Chondrocyte (in vitro differentiated cells): ENCODE measurements around the gene NEDD8. TPM values are rescaled to one million over a fixed set of nuclear protein-coding genes. Genes with fewer than 3 reads are reported as not detected.

Experiments used
- DNase-seq: peaks from one replicate; pipeline ENCODE4 v3.0.0; 2021; ENCODE audit warnings: mixed read lengths, low spot score
- H3K27ac Mint-ChIP-seq: one replicate; pipeline ENCODE4 v1.8.0; 2021; ENCODE audit warnings: mild to moderate bottlenecking, moderate library complexity, mixed read lengths; ENCODE audit not compliant: unreplicated experiment
- H3K27me3 Mint-ChIP-seq: 2 replicates; pipeline ENCODE4 v1.8.0; 2021; ENCODE audit warnings: low read depth, mixed read lengths
- H3K36me3 Mint-ChIP-seq: 2 replicates; pipeline ENCODE4 v1.8.0; 2021; ENCODE audit warnings: low read depth, mixed read lengths
- H3K4me1 Mint-ChIP-seq: 2 replicates; pipeline ENCODE4 v1.8.0; 2021; ENCODE audit warnings: low read depth, mild to moderate bottlenecking, mixed read lengths
- H3K4me3 Mint-ChIP-seq: one replicate; pipeline ENCODE4 v1.8.0; 2021; ENCODE audit warnings: mild to moderate bottlenecking, moderate library complexity, mixed read lengths; ENCODE audit not compliant: unreplicated experiment
- H3K9me3 Mint-ChIP-seq: 2 replicates; pipeline ENCODE4 v1.8.0; 2021; ENCODE audit warnings: low read depth, mixed read lengths
- CTCF ChIP-seq: fragments of 200-600 bp; sonication (generic); IDR thresholded peaks from 2 replicates; pipeline ENCODE4 v1.5.0; 2021; ENCODE audit warnings: antibody characterized with exemption, mild to moderate bottlenecking, moderate library complexity
- total RNA-seq: library from RNA; stranded (reverse); gene quantifications from 3 replicates; pipeline ENCODE4 v1.2.1, GENCODE V29; 2021

Gene NEDD8
- total RNA-seq, 1 donor from 2014 or later = 154 TPM

- peaks cover 4% of the 10 kb centered on the region for H3K4me1 Mint-ChIP-seq
- no peak for TF ChIP-seq CTCF
- DNase-seq = no peak
- H3K36me3 Mint-ChIP-seq = peaks cover 35% of the 10 kb centered on the region
- no peaks in the 10 kb centered on the region for H3K27me3 Mint-ChIP-seq
- no peaks in the 10 kb centered on the region for H3K9me3 Mint-ChIP-seq
- no peak overlapping the region for H3K27ac Mint-ChIP-seq
- no peak overlapping the region for H3K4me3 Mint-ChIP-seq
Measured at GRCh38 chr14:24167469-24168114, 64.6 kb downstream of the NEDD8 start.

Other genes with a start within 250 kb of the NEDD8 start
- gene DHRS4L2, start 243.4 kb downstream of the NEDD8 start, total RNA-seq = 11.9 to 17.7 TPM (median 13.9 TPM) in 3 replicates
- gene CARMIL3, start 180.4 kb downstream of the NEDD8 start, total RNA-seq = 0.34 to 0.60 TPM (median 0.54 TPM) in 3 replicates
- not detected in 3 replicates for gene CPNE6, start 160.8 kb downstream of the NEDD8 start, total RNA-seq
- 18.7 to 126 TPM (median 118 TPM) in 3 replicates for gene PCK2, start 138.1 kb downstream of the NEDD8 start, total RNA-seq
- gene DCAF11, start 117.6 kb downstream of the NEDD8 start, total RNA-seq = 30.7 to 41.5 TPM (median 32.9 TPM) in 3 replicates
- 1.2 to 1.6 TPM (median 1.3 TPM) in 3 replicates for gene NRL, start 117.4 kb downstream of the NEDD8 start, total RNA-seq
- 0.27 TPM in 1 of 3 replicates, not detected in the others for gene FITM1, start 101.7 kb downstream of the NEDD8 start, total RNA-seq
- 59.2 to 76.1 TPM (median 64.9 TPM) in 3 replicates for gene PSME1, start 96.2 kb downstream of the NEDD8 start, total RNA-seq
- gene EMC9, start 90.8 kb downstream of the NEDD8 start, total RNA-seq = 14.0 to 15.3 TPM (median 14.8 TPM) in 3 replicates
- 53.6 to 78.7 TPM (median 59.7 TPM) in 3 replicates for gene PSME2, start 85.8 kb downstream of the NEDD8 start, total RNA-seq
- 38.8 to 50.6 TPM (median 45.8 TPM) in 3 replicates for gene RNF31, start 84.9 kb downstream of the NEDD8 start, total RNA-seq
- 28.9 to 38.4 TPM (median 37.8 TPM) in 3 replicates for gene IRF9, start 71.1 kb downstream of the NEDD8 start, total RNA-seq
- 4.4 to 7.9 TPM (median 5.0 TPM) in 3 replicates for gene REC8, start 60.3 kb downstream of the NEDD8 start, total RNA-seq
- 26.7 to 46.2 TPM (median 27.4 TPM) in 3 replicates for gene IPO4, start 43.6 kb downstream of the NEDD8 start, total RNA-seq
- 60.3 to 92.0 TPM (median 61.0 TPM) in 3 replicates for gene TM9SF1, start 36.9 kb downstream of the NEDD8 start, total RNA-seq
- gene TSSK4, start 26.7 kb downstream of the NEDD8 start, total RNA-seq = 0.46 TPM in 1 of 3 replicates, not detected in the others
- 33.1 to 36.1 TPM (median 35.3 TPM) in 3 replicates for gene CHMP4A, start 18.9 kb downstream of the NEDD8 start, total RNA-seq
- gene MDP1, start 16.3 kb downstream of the NEDD8 start, total RNA-seq = 23.2 to 25.7 TPM (median 23.6 TPM) in 3 replicates
- gene GMPR2, start 562 bp upstream of the NEDD8 start, total RNA-seq = 43.1 to 66.5 TPM (median 47.9 TPM) in 3 replicates
- gene TINF2, start 10.3 kb upstream of the NEDD8 start, total RNA-seq = 60.1 to 85.5 TPM (median 72.6 TPM) in 3 replicates
- 3.2 to 5.0 TPM (median 3.3 TPM) in 3 replicates for gene TGM1, start 30.8 kb upstream of the NEDD8 start, total RNA-seq
- 27.0 to 34.9 TPM (median 27.4 TPM) in 3 replicates for gene RABGGTA, start 39.2 kb upstream of the NEDD8 start, total RNA-seq
- 25.6 to 41.4 TPM (median 29.3 TPM) in 3 replicates for gene DHRS1, start 67.4 kb upstream of the NEDD8 start, total RNA-seq
- gene NOP9, start 67.5 kb upstream of the NEDD8 start, total RNA-seq = 19.4 to 30.4 TPM (median 20.7 TPM) in 3 replicates
- not detected in 3 replicates for gene CIDEB, start 75.6 kb upstream of the NEDD8 start, total RNA-seq
- gene LTB4R2, start 77.8 kb upstream of the NEDD8 start, total RNA-seq = 8.8 to 18.4 TPM (median 9.1 TPM) in 3 replicates
- 6.1 to 12.0 TPM (median 7.3 TPM) in 3 replicates for gene LTB4R, start 79.1 kb upstream of the NEDD8 start, total RNA-seq
- 1.5 to 5.2 TPM (median 3.3 TPM) in 3 replicates for gene ADCY4, start 102.7 kb upstream of the NEDD8 start, total RNA-seq
- gene RIPK3, start 107.6 kb upstream of the NEDD8 start, total RNA-seq = 0.80 to 1.3 TPM (median 0.90 TPM) in 3 replicates
- gene NFATC4, start 135.8 kb upstream of the NEDD8 start, total RNA-seq = 93.4 to 99.2 TPM (median 97.7 TPM) in 3 replicates
- 20.0 to 32.1 TPM (median 21.0 TPM) in 3 replicates for gene NYNRIN, start 166.6 kb upstream of the NEDD8 start, total RNA-seq
- gene CBLN3, start 197.3 kb upstream of the NEDD8 start, total RNA-seq = 5.2 to 6.1 TPM (median 5.5 TPM) in 3 replicates
- gene KHNYN, start 197.6 kb upstream of the NEDD8 start, total RNA-seq = 44.4 to 53.8 TPM (median 53.7 TPM) in 3 replicates
- 34.6 to 52.9 TPM (median 35.3 TPM) in 3 replicates for gene SDR39U1, start 210.4 kb upstream of the NEDD8 start, total RNA-seq